ENCODE results near the gene NSFL1C.
A peak's percentile ranks its signal among the peaks of the same experiment; 100 is the strongest.

- TF ChIP-seq EP300 (IDR thresholded peaks at IDR 0.05; ENCODE audit: borderline replicate concordance) (no peak), TAF1 (IDR thresholded peaks at IDR 0.05; ENCODE audit: low read depth) (no peak), FOXM1 (IDR thresholded peaks at IDR 0.05; ENCODE audit: borderline replicate concordance, low read depth) (no peak), TCF12 (IDR thresholded peaks at IDR 0.05; ENCODE audit: low read depth) (no peak), YY1 (IDR thresholded peaks at IDR 0.05; ENCODE audit: low read depth) (peak; percentile 1; the same call in 1 of the 2 replicates), CEBPB (IDR thresholded peaks at IDR 0.05) (no peak), RAD21 (IDR thresholded peaks at IDR 0.05; ENCODE audit: low read depth) (no peak), MAX (IDR thresholded peaks at IDR 0.05) (no peak), ZBTB7A (IDR thresholded peaks at IDR 0.05; ENCODE audit: low read depth) (no peak), NFIC (IDR thresholded peaks at IDR 0.05) (no peak), EGR1 (IDR thresholded peaks at IDR 0.05) (no peak)
These were observed 31.3 kb downstream of the NSFL1C start for GRCh38 chr20:1435337-1435699.
